GM12878 (cell line): ENCODE measurements around the gene ACHE. TPM values are rescaled to one million over a fixed set of nuclear protein-coding genes. Genes with fewer than 3 reads are reported as not detected.

Experiments used
- ATAC-seq: fragments of 200-7000 bp; cut with Tn5 transposase; 3 replicates; pipeline ENCODE4 v1.9.1; 2020; ENCODE audit warnings: mild to moderate bottlenecking, moderate library complexity
- BruUV-seq: library from RNA; stranded (reverse); fragments of 400-500 nt; replicated peaks from 2 replicates; lab custom pipeline; 2021; lab: Mats Ljungman, UMichigan
- CTCF ChIA-PET: fragments of 300-600 bp; sonication (Branson Sonifier 250); formaldehyde crosslinking; extraction: SDS; loops from one replicate; lab custom pipeline; 2021; ENCODE audit warnings: inconsistent platforms; lab: Yijun Ruan, JAX
- POLR2A ChIA-PET: fragments of 350-600 bp; formaldehyde crosslinking; extraction: SDS; loops from one replicate; lab custom pipeline; 2021; ENCODE audit warnings: inconsistent platforms; lab: Charles Lee
- RAD21 ChIA-PET: fragments of 300-600 bp; sonication (Branson Sonifier 250); formaldehyde crosslinking; loops from one replicate; lab custom pipeline; 2023; ENCODE audit warnings: antibody characterized with exemption; ENCODE audit not compliant: unreplicated experiment; lab: Charles Lee
- SMC1A ChIA-PET: fragments of 300-600 bp; sonication (Branson Sonifier 250); formaldehyde crosslinking; loops from one replicate; lab custom pipeline; 2023; ENCODE audit not compliant: unreplicated experiment, uncharacterized antibody; lab: Charles Lee
- DNase-seq: peaks from one replicate; pipeline ENCODE4 v3.0.0-alpha.2; 2011; ENCODE audit warnings: low read depth, low spot score
- FAIRE-seq: peaks from 3 replicates; lab custom pipeline; 2011; peaks lifted over from hg19 to GRCh38; lab: Jason Lieb, UNC
- H2AFZ ChIP-seq: 2 replicates; pipeline ENCODE4 v1.6.0; 2011; ENCODE audit warnings: low read depth, low read length, control low read depth; ENCODE audit not compliant: control insufficient read depth
- H3K27ac ChIP-seq: 2 replicates; pipeline ENCODE4 v1.5.1; 2011; ENCODE audit warnings: control low read depth; ENCODE audit not compliant: control insufficient read depth, insufficient read depth
- H3K27me3 ChIP-seq, 2 experiments: replicated peaks in 1 of 2; 2 replicates each; pipeline versions ENCODE4 v1.6.0 to v1.6.1; 2011; ENCODE audit warnings: low read length in 1 of 2; ENCODE audit not compliant: control insufficient read depth in 2 of 2, insufficient read depth in 2 of 2
- H3K36me3 ChIP-seq, 2 experiments: 2 replicates each; pipeline ENCODE4 v1.5.1; 2011; ENCODE audit warnings: low read length in 1 of 2; ENCODE audit not compliant: control insufficient read depth in 2 of 2, insufficient read depth in 2 of 2
- H3K4me1 ChIP-seq: 2 replicates; pipeline ENCODE4 v1.6.1; 2011; ENCODE audit warnings: mild to moderate bottlenecking, low read length, moderate library complexity, mixed read lengths; ENCODE audit not compliant: control insufficient read depth, insufficient read depth
- H3K4me2 ChIP-seq: 2 replicates; pipeline ENCODE4 v1.6.0; 2011; ENCODE audit warnings: control low read depth; ENCODE audit not compliant: control insufficient read depth, insufficient read depth
- H3K4me3 ChIP-seq: fragments of 200-600 bp; sonication (generic); 2 replicates; pipeline ENCODE4 v1.5.1; 2016
- H3K79me2 ChIP-seq: 2 replicates; pipeline ENCODE4 v1.6.0; 2011; ENCODE audit warnings: low read length; ENCODE audit not compliant: control insufficient read depth, insufficient read depth
- H3K9ac ChIP-seq: 2 replicates; pipeline ENCODE4 v1.8.0; 2011; ENCODE audit warnings: low read length, control low read depth, mixed read lengths; ENCODE audit not compliant: control insufficient read depth, insufficient read depth
- H3K9me3 ChIP-seq: replicated peaks from 3 replicates; pipeline ENCODE4 v1.5.1; 2011; ENCODE audit warnings: mild to moderate bottlenecking, low read length; ENCODE audit not compliant: control insufficient read depth, insufficient read depth
- H4K20me1 ChIP-seq: 2 replicates; pipeline ENCODE4 v1.6.0; 2011; ENCODE audit not compliant: control insufficient read depth, insufficient read depth
- ATF2 ChIP-seq: IDR thresholded peaks from 2 replicates; pipeline ENCODE4 v1.6.1; 2012; ENCODE audit warnings: low read length, inconsistent platforms
- CHD1 ChIP-seq: IDR thresholded peaks from 2 replicates; pipeline ENCODE4 v1.6.1; 2012; ENCODE audit warnings: low read depth, low read length, improper control_type of control experiment
- E2F8 ChIP-seq: fragments of 450-650 bp; IDR thresholded peaks from 2 replicates; pipeline ENCODE4 v1.6.1; 2018; ENCODE audit warnings: mild to moderate bottlenecking, low read depth, moderate library complexity; ENCODE audit not compliant: partially characterized antibody
- EP300 ChIP-seq, 2 experiments: fragments of 150-350 bp in 1 of 2; IDR thresholded peaks; 2 replicates each; pipeline ENCODE4 v1.6.1; 2011 to 2012; ENCODE audit warnings: low read depth in 2 of 2, low read length in 2 of 2, borderline replicate concordance in 1 of 2, improper control_type of control experiment in 1 of 2, inconsistent platforms in 1 of 2; ENCODE audit not compliant: control insufficient read depth in 1 of 2
- IRF4 ChIP-seq: IDR thresholded peaks from 2 replicates; pipeline ENCODE4 v1.6.1; 2011; ENCODE audit warnings: low read depth, low read length
- IRF5 ChIP-seq: fragments of 450-650 bp; IDR thresholded peaks from 2 replicates; pipeline ENCODE4 v1.6.1; 2017; ENCODE audit warnings: borderline replicate concordance
- NR2F1 ChIP-seq: fragments of 450-650 bp; conservative IDR thresholded peaks from 2 replicates; pipeline ENCODE4 v1.6.1; 2017; ENCODE audit warnings: mild to moderate bottlenecking
- POLR2AphosphoS2 ChIP-seq: IDR thresholded peaks from 2 replicates; pipeline ENCODE4 v1.6.1; 2011; ENCODE audit warnings: low read depth, mild to moderate bottlenecking, low read length, improper control_type of control experiment, moderate library complexity
- POLR2AphosphoS5 ChIP-seq: IDR thresholded peaks from 2 replicates; pipeline ENCODE4 v1.6.1; 2011; ENCODE audit warnings: mild to moderate bottlenecking, low read length, inconsistent platforms
- SUPT20H ChIP-seq: IDR thresholded peaks from 2 replicates; pipeline ENCODE4 v1.6.1; 2011; ENCODE audit warnings: low read depth, mild to moderate bottlenecking, low read length, moderate library complexity, borderline replicate concordance; ENCODE audit not compliant: control insufficient read depth
- TCF12 ChIP-seq: IDR thresholded peaks from 2 replicates; pipeline ENCODE4 v1.6.1; 2011; ENCODE audit warnings: low read depth, mild to moderate bottlenecking, low read length
- ZNF384 ChIP-seq: IDR thresholded peaks from 2 replicates; pipeline ENCODE4 v1.6.1; 2012; ENCODE audit warnings: low read depth, mild to moderate bottlenecking, low read length, improper control_type of control experiment, borderline replicate concordance
- WGBS: methylation state at CpG from one replicate; pipeline ENCODE4 v1.1.6; 2016; ENCODE audit warnings: low lambda C conversion rate; ENCODE audit not compliant: insufficient replicate concordance, insufficient coverage; ENCODE audit errors: missing lambda C conversion rate; 5-methylcytosine and 5-hydroxymethylcytosine counted together
- in situ Hi-C: fragments of 300-500 bp; cut with MboI; formaldehyde crosslinking; loops from 9 replicates; pipeline ENCODE4 v1.14.3; 2018; ENCODE audit warnings: mixed read lengths
- intact Hi-C: fragments of 100-400 bp; cut with micrococcal nuclease; formaldehyde crosslinking; loops from one replicate; pipeline ENCODE4 v1.14.2; 2022; ENCODE audit not compliant: unreplicated experiment
- polyA plus RNA-seq, 11 experiments: library from polyadenylated mRNA; depleted of rRNA in 4 of 11; unstranded in 6 of 11; stranded (reverse) in 5 of 11; fragments of >200 nt; fragmentation: Nextera tagmentation in 4 of 11; fragmentation: Illumina TruSeq in 1 of 11; extraction: Ambion mirVana in 4 of 11; extraction: Trizol in 1 of 11; gene quantifications; 1 replicate in 1 of 11; 2 replicates in 10 of 11; pipeline versions ENCODE4 v1.2.1 to v1.2.3, GENCODE V29; 2011 to 2016; ENCODE audit warnings: inconsistent platforms in 2 of 11, missing spikeins in 2 of 11, low read depth in 1 of 11
- total RNA-seq, 4 experiments: library from RNA; depleted of rRNA in 3 of 4; stranded (reverse); fragments of >200 nt in 3 of 4; fragmentation: Illumina TruSeq in 1 of 4; extraction: Trizol in 1 of 4; gene quantifications; 2 replicates each; pipeline versions ENCODE4 v1.2.1 to v1.2.3, GENCODE V29; 2013 to 2021
- TF ChIP-seq, protein P1 (sequence below): IDR thresholded peaks from 2 replicates; pipeline ENCODE4 v1.6.1; 2011; ENCODE audit warnings: borderline replicate concordance, low read depth, mild to moderate bottlenecking, moderate library complexity, mixed read lengths, low read length; ENCODE audit not compliant: insufficient read depth; ENCODE audit errors: extremely low read length

Gene ACHE
- total and polyA plus RNA-seq, 10 of the 15 experiments (the other 5 are each of a cell fraction or from before 2014, with no cell fraction given) = 0.07 to 5.1 (median 2.3) TPM; not detected in 1

DNA sequence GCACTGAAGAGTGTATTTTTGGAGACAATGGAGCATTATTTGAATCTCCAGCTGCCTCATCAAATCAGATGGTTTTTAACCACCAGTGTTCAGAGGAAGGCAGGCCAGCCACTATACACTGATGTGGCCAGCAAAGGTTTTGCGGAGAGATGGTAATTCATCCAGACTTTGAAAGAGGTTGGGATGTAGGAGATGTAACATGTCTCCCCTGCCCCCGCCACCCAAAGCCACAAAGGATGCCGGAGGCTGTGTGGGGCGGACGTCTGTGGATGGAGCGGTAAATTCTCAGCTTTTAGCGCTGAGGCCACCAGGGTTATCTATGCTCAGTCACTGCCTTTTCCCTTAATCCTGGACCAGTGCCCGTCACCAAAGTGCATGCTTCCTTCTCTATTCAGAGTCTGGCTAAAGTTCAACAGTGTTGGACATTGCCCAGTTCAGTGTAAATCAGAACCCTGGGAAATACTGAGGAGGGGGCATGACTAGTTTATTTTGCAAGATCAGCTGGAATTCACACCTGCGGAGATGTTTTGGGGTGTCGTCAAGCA is 32.2 kb downstream of the ACHE start (continued):
- no peak for TF ChIP-seq IRF4

DNA sequence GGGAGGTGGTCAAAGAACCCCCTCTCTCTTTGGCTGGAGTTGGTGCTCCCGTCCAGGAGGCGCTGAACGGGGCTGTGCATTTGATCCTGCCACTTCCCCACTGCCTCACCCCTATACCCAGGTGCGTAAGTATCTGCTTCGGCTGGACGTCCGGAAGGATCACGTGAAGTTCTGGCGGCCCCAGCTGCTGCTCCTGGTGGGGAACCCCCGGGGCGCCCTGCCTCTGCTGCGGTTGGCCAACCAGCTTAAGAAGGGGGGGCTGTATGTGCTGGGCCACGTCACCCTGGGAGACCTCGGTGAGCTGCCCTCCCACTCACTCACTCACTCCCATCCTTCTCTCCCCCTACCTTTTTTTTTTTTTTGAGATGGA is 34.1 kb downstream of the ACHE start:
- H3K36me3 ChIP-seq = peaks cover 4 to 8% of the 10 kb centered on the region in 2 experiments; a peak in 3 of 4 replicates
- ChIA-PET SMC1A (no interaction called here), POLR2A (interaction anchor here (0.5 to 1.3 kb wide), 4 partner anchors 13 to 342 kb away, joined by 3 to 7 read pairs (median 4); partner anchors contain the start of gene SRRT), RAD21 (interaction anchor here (0.9 kb wide), 1 partner anchor 9 kb away, joined by 3 read pairs; the partner anchor contains the start of gene SLC12A9), CTCF (interaction anchor here (0.7 kb wide), 1 partner anchor 9 kb away, joined by 4 read pairs; the partner anchor contains the start of gene SLC12A9)
- 88% methylated on average over 10 of the region's 14 CpGs for WGBS
- no peak overlapping the region for H3K4me3 ChIP-seq
- no peaks in the 10 kb centered on the region for H3K9me3 ChIP-seq
- FAIRE-seq (no peak), DNase-seq (no peak), ATAC-seq (no peak)
- BruUV-seq = no TSS peak
- H4K20me1 ChIP-seq = no peaks in the 10 kb centered on the region
- intact Hi-C loops = no loop called here
- H3K4me2 ChIP-seq = no peak overlapping the region
- no peak overlapping the region for H3K9ac ChIP-seq
- no peak overlapping the region for H2AFZ ChIP-seq
- in situ Hi-C loops = no loop called here
- H3K27ac ChIP-seq = no peak overlapping the region
- H3K79me2 ChIP-seq = peaks cover 1% of the 10 kb centered on the region; the same call in 1 of the 2 replicates
- H3K27me3 ChIP-seq = no peaks in the 10 kb centered on the region
- H3K4me1 ChIP-seq = peaks cover 1% of the 10 kb centered on the region
- no peak for TF ChIP-seq E2F8
- TF ChIP-seq TCF12 = no peak
- TF ChIP-seq, protein P1, sequence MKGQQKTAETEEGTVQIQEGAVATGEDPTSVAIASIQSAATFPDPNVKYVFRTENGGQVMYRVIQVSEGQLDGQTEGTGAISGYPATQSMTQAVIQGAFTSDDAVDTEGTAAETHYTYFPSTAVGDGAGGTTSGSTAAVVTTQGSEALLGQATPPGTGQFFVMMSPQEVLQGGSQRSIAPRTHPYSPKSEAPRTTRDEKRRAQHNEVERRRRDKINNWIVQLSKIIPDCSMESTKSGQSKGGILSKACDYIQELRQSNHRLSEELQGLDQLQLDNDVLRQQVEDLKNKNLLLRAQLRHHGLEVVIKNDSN = no peak
- TF ChIP-seq IRF5 = no peak
- no peak for TF ChIP-seq CHD1
- TF ChIP-seq SUPT20H = no peak
- TF ChIP-seq POLR2AphosphoS5 = no peak
- TF ChIP-seq ZNF384 = no peak
- TF ChIP-seq ATF2 = no peak
- TF ChIP-seq EP300 (IDR thresholded peaks at IDR 0.05; ENCODE audit: borderline replicate concordance in 1 of 2, control insufficient read depth in 1 of 2, low read depth in 2 of 2, low read length in 2 of 2) = no peak
- no peak for TF ChIP-seq NR2F1
- TF ChIP-seq POLR2AphosphoS2 = no peak
